ENCODE data around the gene TEAD1.

Gene TEAD1

GRCh38 chr11:12768726-12769673 is 94.8 kb downstream of the TEAD1 start:
- DNase-seq, result no peak

GRCh38 chr11:12769834-12770345 is 95.7 kb downstream of the TEAD1 start:
- DNase-seq, result no peak

GRCh38 chr11:12770435-12770834 is 96.2 kb downstream of the TEAD1 start:
- no peak for DNase-seq

- DNase-seq, result no peak
Observed at GRCh38 chr11:12770966-12771597, 96.9 kb downstream of the TEAD1 start.

- DNase-seq, result no peak
Observed at GRCh38 chr11:12771875-12772274, 97.7 kb downstream of the TEAD1 start.

GRCh38 chr11:12772324-12772723 is 98.1 kb downstream of the TEAD1 start:
- DNase-seq, result no peak

- no peak for DNase-seq
Observed at GRCh38 chr11:12773591-12773990, 99.4 kb downstream of the TEAD1 start.

GRCh38 chr11:12775955-12776354 is 101.7 kb downstream of the TEAD1 start:
- DNase-seq, result no peak

- DNase-seq, result peak; percentile 34
Observed at GRCh38 chr11:12777208-12777874, 103.1 kb downstream of the TEAD1 start.

- no peak for DNase-seq
Observed at GRCh38 chr11:12778240-12778905, 104.2 kb downstream of the TEAD1 start.

- no peak for DNase-seq
Observed at GRCh38 chr11:12783765-12784164, 109.5 kb downstream of the TEAD1 start.

GRCh38 chr11:12784445-12784844 is 110.2 kb downstream of the TEAD1 start:
- no peak for DNase-seq

GRCh38 chr11:12784987-12785386 is 110.8 kb downstream of the TEAD1 start:
- peak; percentile 37 for DNase-seq

- DNase-seq, result peak; percentile 67
Observed at GRCh38 chr11:12785901-12786300, 111.7 kb downstream of the TEAD1 start.

- no peak for DNase-seq
Observed at GRCh38 chr11:12786450-12786849, 112.2 kb downstream of the TEAD1 start.

- no peak for DNase-seq
Observed at GRCh38 chr11:12786891-12787290, 112.7 kb downstream of the TEAD1 start.

GRCh38 chr11:12787847-12788246 is 113.6 kb downstream of the TEAD1 start:
- DNase-seq, result no peak

GRCh38 chr11:12789054-12789453 is 114.8 kb downstream of the TEAD1 start:
- no peak for DNase-seq

GRCh38 chr11:12789596-12790215 is 115.5 kb downstream of the TEAD1 start:
- no peak for DNase-seq

GRCh38 chr11:12790861-12791616 is 116.8 kb downstream of the TEAD1 start:
- DNase-seq, result no peak

GRCh38 chr11:12792018-12792417 is 117.8 kb downstream of the TEAD1 start:
- no peak for DNase-seq

- no peak for DNase-seq
Observed at GRCh38 chr11:12792590-12792989, 118.4 kb downstream of the TEAD1 start.
